ENCODE measurements around the gene ST6GALNAC1.
"Not testable (repeated sequence)": the region's sequence is repeated elsewhere in the genome, so short reads cannot be mapped to it uniquely, and the experiment has no call there.

ST6GALNAC1 gene

GRCh38 chr17:76641501-76641900 lies 2.1 kb downstream of the ST6GALNAC1 start:
- no peak for DNase-seq

- DNase-seq, result no peak
Measured at GRCh38 chr17:76640550-76641380, 2.8 kb downstream of the ST6GALNAC1 start.

- no peak for DNase-seq
Measured at GRCh38 chr17:76638263-76638662, 5.3 kb downstream of the ST6GALNAC1 start.

GRCh38 chr17:76636486-76637206 lies 6.9 kb downstream of the ST6GALNAC1 start:
- DNase-seq, result not testable (repeated sequence)

GRCh38 chr17:76635659-76636360 lies 7.7 kb downstream of the ST6GALNAC1 start:
- no peak for DNase-seq

GRCh38 chr17:76635039-76635438 lies 8.5 kb downstream of the ST6GALNAC1 start:
- DNase-seq, result no peak

GRCh38 chr17:76633628-76634328 lies 9.8 kb downstream of the ST6GALNAC1 start:
- no peak for DNase-seq

- no peak for DNase-seq
Measured at GRCh38 chr17:76631821-76632565, 11.6 kb downstream of the ST6GALNAC1 start.

DNA sequence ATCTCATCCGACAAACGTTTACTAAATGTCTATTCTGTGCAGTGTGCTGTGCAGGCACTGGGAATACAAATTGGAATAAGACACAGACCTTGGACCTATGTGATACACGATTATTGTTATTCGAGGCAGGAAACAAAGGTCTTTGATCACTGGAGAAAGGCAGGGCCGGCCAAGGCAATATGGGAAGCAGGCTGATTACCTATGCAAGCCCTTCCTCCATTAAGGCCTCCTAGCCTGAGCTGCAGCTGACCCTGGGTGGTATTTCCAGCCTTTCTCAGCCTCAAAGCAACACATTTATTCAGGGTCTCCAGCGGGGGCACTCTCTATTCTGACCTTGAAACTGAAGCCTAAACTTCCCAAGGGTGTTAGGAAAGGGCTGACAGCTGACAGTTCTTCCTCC lies 13.4 kb downstream of the ST6GALNAC1 start:
- no peak for DNase-seq

DNA sequence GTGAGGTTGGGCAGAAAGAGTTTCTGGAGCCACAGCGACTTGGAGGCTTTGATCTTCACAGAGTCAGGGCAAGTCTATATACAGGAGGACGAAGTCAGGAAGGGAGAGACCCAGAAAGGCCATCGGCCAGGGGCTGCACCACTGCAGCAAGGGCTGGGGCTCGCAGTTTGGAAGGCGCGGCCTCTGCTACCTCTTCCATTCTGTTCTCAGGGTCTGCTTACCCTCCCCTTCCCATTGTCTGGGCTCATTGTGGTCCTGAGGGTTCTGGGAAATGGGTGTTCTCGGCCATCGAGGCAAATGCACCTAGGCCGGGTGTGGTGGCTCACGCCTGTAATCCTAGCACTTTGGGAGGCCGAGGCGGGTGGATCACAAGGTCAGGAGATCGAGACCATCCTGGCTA lies 16.0 kb downstream of the ST6GALNAC1 start:
- no peak for DNase-seq

GRCh38 chr17:76626442-76626841 lies 17.1 kb downstream of the ST6GALNAC1 start:
- no peak for DNase-seq

GRCh38 chr17:76625496-76625895 lies 18.1 kb downstream of the ST6GALNAC1 start:
- DNase-seq, result no peak

GRCh38 chr17:76623271-76624146 lies 20.0 kb downstream of the ST6GALNAC1 start:
- peak; percentile 81 for DNase-seq

DNA sequence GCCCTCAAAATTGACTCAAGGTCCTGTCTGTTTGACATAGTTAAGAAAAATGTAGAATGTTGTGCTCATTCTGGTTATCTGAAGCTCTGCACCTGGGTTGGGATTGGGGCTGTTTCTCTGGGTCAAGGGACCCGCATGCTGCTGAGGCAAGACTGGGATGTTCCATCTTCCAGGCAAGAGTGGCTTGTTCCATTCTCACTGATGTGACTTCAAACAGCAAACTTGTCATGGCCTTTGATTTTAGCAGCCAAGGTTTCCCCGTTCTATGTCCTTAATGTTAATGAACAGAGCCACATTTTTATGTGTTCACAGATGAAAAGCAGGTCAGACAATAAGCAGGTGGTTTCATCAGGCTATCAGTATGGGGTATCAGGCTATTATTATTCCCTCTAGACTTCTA lies 25.7 kb downstream of the ST6GALNAC1 start:
- DNase-seq, result no peak

DNA sequence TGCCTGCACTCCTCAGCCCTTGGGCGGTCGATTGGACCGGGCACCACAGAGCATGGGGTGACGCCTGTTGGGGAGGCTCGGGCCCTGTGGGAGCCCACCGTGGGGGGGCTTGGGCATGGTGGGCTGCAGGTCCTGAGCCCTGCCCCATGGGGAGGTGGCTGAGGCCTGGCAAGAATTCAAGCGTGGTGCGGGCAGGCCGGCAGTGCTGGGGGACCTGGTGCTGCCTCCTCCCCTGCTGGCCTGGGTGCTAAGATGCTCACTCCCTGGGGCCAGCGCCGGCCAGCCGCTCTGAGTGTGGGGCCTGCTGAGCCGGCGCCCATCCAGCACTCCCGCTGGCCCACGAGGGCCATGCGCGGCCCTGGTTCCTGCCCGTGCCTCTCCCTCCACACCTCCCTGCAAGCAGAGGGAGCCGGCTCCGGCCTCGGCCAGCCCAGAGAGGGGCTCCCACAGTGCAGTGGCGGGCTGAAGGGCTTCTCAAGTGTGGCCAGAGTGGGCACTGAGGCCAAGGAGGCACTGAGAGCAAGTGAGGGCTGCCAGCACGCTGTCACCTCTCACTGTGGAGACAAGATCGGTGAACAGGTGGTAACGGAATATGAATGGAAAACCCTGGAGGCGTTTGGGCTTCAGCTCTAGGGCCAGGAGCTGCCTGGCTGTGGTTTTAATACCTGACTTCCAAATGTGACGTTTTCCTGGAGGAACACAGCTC lies 28.5 kb downstream of the ST6GALNAC1 start:
- no peak for DNase-seq

DNA sequence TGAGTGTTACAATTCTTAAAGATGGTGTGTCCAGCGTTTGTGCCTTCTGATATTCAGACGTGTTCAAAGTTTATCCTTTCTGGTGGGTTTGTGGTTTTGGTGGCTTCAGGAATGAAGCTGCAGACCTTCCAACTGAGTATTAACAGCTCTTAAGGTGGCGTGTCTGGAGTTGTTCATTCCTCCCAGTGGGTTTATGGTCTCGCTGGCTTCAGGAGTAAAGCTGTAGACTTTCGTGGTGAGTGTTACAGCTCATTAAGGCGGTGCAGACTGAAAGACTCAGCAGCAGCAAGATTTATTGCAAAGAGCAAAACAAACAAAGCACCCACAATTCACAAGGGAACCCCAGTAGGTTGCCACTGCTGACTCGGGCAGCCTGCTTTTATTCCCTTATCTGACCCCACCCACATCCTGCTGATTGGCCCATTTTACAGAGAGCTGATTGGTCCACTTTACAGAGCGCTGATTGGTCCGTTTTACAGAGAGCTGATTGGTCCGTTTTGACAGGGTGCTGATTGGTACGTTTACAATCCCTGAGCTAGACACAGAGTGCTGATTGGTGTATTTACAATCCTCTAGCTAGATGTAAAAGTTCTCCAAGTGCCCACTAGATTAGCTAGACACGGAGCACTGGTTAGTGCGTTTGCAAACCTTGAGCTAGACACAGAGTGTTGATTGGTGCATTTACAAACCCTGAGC lies 29.3 kb downstream of the ST6GALNAC1 start:
- not testable (repeated sequence) for DNase-seq

GRCh38 chr17:76612977-76613851 lies 30.3 kb downstream of the ST6GALNAC1 start:
- DNase-seq, result no peak

DNA sequence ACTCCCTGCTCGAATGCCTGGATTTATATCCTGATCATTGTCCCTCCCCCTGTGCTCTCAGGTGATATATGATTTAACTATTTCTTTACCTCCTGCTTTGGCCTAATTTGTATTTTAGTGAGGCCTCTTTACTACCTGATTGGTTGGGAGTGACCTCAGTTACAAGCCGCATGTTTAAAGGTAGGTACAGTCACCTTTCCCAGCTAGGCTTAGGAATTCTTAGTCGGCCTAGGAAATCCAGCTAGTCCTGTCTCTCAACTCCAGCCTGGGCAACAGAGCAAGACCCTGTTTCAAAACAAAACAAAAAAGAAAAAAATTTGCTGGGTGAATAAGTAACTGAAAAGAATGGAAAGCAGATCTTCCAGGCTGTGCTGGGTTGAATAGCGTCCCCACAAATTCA lies 31.1 kb downstream of the ST6GALNAC1 start:
- DNase-seq, result no peak

GRCh38 chr17:76611758-76612157 lies 31.8 kb downstream of the ST6GALNAC1 start:
- DNase-seq, result no peak

All from activated CD4-positive, alpha-beta T cell treated with anti-CD3 and anti-CD28 coated beads, Interleukin-2, Interleukin-6, amounts not matched to agents 100 ng/mL and 50 ng/mL, durations not matched to agents 16 hours and 8 hours (primary cell).